ENCODE measurements around the gene ZDHHC22. TPM values are rescaled to one million over a fixed set of nuclear protein-coding genes. Genes with fewer than 3 reads are reported as not detected.

The ZDHHC22 gene
- total RNA-seq, 1 donor from 2014 or later, result not detected

Other genes starting within 250 kb of the ZDHHC22 start
- gene IRF2BPL, start 113.1 kb downstream of the ZDHHC22 start, total RNA-seq, result 11.6 and 17.9 TPM in 2 replicates
- gene CIPC, start 43.5 kb downstream of the ZDHHC22 start, total RNA-seq, result 13.5 and 14.1 TPM in 2 replicates
- gene TMEM63C, start 40.0 kb upstream of the ZDHHC22 start, total RNA-seq, result under 0.01 TPM in 1 of 2 replicates, not detected in the other
- 0.05 TPM in 1 of 2 replicates, not detected in the other for gene NGB, start 129.4 kb upstream of the ZDHHC22 start, total RNA-seq
- 8.5 and 14.7 TPM in 2 replicates for gene POMT2, start 179.1 kb upstream of the ZDHHC22 start, total RNA-seq
- 31.3 and 34.2 TPM in 2 replicates for gene GSTZ1, start 179.2 kb upstream of the ZDHHC22 start, total RNA-seq
- gene TMED8, start 235.3 kb upstream of the ZDHHC22 start, total RNA-seq, result 11.2 and 12.9 TPM in 2 replicates
- gene SAMD15, start 235.6 kb upstream of the ZDHHC22 start, total RNA-seq, result 0.88 and 1.0 TPM in 2 replicates

All from dermis blood vessel endothelial cell (primary cell).